Iris pigment epithelial cell (primary cell): Measurements from ENCODE around the gene TMEM106C.

ENCODE experiments used
- DNase-seq: peaks from one replicate; pipeline ENCODE4 v3.0.0-alpha.2; 2011; ENCODE audit warnings: low read depth

TMEM106C gene

DNA sequence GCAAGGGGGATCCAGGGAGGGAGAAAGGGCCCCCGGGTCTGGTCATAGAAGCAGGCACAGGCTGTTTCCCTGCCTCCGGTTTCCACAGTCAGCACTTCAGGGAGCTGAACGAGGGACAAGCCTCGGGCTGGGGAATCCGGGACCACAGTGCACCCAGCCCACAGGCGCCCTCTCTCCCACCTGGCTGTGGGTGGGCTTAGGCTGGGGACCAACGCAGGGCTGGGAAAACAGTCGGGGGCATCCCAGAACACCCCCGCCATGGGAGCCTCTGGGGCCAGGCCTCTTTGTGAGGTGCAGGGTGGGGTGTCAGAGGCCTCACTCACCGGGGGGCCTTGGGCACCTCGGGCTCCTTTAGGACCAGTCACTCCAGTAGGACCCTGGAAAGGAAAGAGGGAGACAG, 16.3 kb downstream of the TMEM106C start:
- no peak for DNase-seq

GRCh38 chr12:47980197-47980596, 16.8 kb downstream of the TMEM106C start:
- DNase-seq = no peak

GRCh38 chr12:47980779-47981495, 17.5 kb downstream of the TMEM106C start:
- no peak for DNase-seq

- DNase-seq = no peak
Measured at GRCh38 chr12:47981496-47982260, 18.3 kb downstream of the TMEM106C start.

DNA sequence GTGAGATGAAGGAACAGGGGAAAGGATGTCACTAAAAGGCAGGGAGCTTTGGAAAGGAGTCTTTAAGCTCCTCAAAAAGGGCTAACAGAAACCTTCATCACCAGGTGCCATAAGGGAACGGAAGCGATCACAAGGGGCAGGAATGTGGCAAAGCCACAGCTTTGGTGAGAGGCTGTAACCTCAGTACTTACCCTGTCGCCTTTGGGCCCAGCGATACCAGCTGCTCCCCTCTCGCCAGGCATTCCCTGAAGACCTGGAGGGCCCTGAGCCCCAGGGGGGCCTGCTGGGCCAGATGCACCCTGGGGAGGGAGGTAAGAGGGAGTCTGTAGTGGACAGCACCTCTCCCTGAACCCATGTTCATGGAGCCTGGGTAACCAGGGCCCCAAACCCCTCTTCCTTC, 18.9 kb downstream of the TMEM106C start:
- DNase-seq = no peak

- no peak for DNase-seq
Measured at GRCh38 chr12:47982770-47983169, 19.4 kb downstream of the TMEM106C start.

DNA sequence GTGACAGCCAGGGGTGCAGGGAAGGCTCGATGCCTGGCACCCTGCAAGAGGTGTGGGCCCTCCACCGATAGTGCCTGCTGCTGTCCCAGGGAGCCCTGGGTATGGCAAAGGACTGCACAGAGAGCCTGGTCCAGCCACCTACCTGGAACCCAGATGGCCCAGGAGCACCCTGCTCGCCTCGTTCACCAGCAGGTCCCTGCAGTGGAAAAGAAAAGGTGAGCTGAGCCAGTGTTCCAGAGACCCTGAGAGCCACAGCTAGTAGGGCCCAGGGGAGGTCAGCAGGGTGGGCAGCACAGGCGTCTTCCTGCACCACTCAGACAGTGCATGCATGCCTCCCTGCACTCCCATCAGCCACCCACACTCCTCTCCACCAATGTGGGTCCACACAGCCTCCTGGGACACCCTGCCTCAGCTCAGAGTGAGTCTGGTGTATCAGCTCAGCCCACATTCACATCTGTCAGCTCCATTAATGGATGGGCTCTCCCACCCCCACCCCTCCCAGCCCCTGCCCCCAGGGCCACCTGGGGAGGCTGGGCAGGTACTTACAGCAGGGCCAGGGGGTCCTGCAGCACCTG, 20.2 kb downstream of the TMEM106C start:
- no peak for DNase-seq

- DNase-seq = no peak
Measured at GRCh38 chr12:47984331-47984801, 21.0 kb downstream of the TMEM106C start.

DNA sequence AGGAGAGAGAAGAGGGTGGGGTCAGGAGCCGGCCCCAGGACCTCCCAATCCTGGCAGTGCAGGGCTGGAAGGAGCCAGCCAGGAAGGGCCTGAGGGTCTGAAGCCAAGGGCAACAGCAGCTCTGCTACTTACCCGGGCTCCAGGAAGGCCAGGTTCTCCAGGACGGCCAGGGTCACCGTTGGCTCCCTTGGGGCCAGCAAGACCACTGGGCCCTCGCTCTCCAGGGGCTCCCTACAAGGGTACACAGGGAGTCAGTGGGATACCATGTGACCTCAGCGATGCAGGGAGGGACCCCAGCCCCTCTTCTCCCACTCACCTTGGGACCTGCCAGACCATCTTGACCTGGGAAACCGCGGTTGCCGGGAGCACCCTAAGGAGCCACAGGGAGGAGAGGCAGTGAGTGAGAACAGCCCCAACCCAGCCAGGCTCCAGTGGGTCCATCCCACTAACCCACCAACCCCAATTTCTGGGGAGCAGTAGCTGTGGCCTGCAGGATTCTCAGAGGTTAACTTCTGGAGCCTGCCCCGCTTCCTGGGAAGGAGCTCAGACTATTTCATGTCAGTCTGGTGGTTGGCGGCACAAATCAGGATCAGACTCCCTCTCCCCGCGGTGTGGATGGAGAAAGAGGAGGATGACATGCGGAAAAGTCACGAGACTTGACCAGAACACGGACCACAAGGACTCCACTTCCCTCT, 22.3 kb downstream of the TMEM106C start:
- DNase-seq = no peak

- DNase-seq = no peak
Measured at GRCh38 chr12:47986291-47986660, 22.9 kb downstream of the TMEM106C start.

- no peak for DNase-seq
Measured at GRCh38 chr12:47986832-47987231, 23.4 kb downstream of the TMEM106C start.

DNA sequence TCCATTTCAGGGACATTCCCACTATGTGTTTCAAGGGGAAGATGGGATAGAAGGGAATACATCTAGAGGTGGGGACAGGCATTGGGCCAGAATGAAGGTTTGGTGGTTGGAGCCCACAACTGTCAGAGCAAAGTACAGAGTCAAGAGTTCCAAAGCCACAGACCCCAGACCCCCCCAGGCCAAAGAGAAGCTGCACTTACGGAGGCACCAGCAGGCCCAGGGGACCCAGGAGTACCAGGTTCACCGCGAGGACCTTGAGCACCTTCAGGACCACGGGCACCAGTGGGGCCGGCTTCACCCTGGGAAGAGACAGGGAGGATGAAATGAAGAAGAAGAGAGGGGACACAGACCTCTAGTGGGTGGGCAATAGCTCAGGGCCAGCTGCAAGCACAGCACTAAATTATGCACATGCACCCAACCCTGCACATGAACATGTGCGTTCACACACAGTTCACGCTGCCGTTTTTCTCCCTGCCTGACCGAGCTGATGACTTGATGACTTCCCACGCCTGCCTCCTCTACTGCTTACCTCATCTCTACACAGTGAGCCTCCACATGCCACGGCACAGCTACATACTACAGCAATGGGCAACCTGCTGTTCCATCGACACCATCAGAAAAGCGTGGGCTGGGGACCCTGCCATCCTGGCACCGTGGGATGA, 24.1 kb downstream of the TMEM106C start:
- no peak for DNase-seq

- no peak for DNase-seq
Measured at GRCh38 chr12:47988073-47989022, 25.0 kb downstream of the TMEM106C start.

DNA sequence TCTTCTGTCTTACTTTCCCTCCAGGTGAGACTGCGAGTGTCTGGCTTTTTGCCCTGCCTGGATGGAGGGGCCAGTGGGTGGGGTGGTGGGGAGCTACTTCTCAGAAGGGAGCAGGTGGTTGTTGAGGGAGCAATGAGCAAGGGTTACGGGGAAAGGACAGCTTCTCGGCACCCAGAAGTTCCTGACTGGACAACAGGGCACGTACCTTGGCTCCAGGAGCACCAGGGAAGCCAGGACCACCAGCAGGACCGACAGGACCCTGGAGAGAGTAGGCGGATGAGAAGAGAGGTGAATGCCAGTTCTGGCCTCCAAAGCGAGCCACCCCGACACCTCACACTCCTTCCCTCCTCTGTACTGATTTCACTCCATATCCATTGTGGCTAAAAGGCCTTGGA, 25.6 kb downstream of the TMEM106C start:
- no peak for DNase-seq

DNA sequence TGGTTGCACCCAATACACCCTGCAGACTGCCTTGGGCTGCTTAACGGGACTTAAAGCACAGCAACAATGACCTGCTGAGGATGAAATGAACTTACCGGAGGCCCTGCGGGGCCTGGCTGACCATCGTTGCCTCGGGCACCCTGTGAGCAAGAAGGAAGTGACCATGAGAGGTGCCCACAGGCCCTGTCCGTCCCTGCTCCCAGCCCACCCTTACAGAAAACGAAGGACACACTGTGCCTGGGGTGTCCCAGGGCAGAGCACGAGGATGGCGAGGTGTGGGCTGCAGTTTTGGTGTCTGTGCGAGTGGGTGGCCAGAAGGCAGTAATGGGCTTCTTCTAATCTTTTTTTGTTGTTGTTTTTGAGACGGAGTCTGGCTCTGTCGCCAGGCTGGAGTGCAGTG, 26.3 kb downstream of the TMEM106C start:
- DNase-seq = no peak

DNA sequence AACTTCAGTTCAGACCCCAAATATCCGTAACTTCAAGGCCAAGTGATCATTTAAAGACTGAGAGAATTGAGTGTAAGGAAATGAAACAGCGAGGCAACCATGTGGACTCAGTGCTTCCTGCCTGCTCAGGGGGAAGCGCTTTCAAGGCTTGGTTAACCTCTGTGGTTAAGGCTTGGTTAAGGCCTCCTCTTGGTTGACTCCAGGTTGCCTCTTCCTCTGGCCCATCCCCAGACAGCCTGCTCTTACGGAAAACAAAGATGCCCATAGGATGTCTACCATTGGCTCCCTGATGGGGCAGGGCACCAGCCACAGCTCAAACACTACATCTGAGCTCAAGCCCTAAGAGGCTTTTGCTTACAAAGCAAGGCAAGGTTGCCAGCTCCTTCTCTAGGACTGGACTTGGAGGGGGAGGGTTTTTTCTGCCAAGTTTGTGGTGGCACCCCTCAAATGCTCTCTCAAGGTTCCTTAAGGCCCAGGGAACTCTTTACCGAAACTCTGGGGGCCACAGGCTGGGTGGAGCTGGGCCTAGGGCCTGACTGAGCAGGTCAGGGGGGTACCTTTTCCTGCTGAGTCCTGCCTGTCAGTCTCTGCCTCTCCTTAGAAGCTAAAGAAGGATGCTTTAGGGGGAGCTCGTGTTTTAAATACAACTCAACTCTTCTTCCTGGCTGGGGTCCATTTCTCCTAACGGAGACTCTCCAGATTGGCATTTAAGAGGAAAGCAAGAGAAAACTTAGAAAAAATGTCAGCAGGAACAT, 27.1 kb downstream of the TMEM106C start:
- DNase-seq = peak; percentile 12

DNA sequence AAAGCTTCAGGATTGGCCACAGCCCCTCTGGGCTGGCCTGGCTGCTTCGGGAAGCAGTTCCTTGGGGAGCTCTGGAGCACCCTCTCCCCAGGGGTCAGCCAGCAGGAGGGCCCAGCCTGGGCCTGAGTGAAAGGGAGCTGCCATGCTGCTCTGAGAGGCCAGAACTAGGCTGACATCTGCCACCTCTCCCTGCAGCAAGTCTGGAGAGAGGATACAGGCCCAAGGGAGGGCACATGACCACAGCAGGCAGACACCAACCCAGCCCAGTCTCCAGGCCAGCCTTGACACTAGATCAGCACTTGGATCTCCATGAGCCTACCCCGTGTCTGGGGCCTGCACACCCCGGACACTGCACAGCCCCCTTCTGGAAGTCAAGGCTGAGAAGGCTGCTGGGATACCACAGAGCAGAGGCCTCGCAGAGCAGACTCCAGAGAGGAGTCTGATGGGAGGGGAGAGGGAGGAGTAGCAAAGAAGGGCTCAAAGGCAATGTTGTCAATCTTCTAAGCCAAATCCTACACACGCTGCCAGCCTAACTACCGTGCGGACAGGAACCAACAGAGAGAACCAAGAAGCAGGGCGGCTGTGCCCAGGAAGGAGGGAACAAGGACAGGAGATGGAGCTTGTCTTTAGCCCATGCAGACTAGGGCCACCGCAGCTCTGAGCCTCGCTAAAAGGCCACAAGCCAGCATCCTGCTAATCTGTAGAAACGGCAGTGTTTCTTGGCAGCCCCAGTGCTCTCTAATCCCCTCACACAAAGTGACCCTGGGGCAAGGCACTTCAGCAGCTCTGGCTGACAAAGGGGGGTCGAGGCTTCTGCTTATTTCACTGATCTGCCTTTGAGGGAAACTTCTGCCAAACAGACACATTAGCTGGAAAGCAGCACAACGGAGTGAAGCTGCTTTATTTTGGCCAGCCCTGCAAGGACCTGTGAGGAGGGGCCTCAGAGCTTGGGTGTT, 28.0 kb downstream of the TMEM106C start:
- DNase-seq = no peak

DNA sequence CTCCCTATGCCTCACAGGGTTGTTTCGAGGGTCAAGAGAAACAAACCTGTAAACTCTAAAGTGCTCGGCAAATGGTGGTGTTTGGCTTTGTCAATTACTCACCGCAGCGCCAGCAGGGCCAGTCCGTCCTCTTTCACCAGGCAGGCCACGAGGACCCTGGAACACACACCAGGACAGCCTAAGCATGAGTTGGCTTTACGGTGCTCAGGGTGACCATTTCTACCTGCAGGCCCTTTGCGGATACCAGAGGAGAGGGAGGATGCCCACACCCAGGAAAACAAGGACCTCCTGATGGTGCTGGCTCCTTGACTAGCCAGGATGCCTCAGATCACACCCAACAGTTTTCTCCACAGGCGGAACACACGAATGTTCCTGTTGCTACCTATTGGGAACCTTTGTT, 29.4 kb downstream of the TMEM106C start:
- no peak for DNase-seq

DNA sequence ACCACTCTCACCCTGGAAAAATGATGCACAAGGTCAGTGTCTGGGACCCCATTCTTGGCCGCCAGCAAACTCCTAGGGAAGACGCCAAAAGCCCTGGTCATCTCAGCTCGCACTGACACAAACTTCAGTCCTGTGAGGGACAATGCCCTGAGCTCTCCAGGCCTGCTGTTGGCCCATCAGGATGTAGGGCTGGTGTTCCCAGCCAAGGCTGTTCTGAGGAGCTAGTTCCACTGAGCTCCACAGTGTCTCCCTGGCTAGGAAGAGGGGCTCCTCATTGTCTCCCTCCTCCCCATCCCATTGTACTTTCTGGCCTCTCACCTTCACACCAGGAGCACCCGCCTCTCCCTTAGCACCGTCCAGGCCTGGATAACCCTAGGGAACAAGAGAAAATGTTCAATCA, 30.1 kb downstream of the TMEM106C start:
- no peak for DNase-seq
